ENCODE measurements around the gene TACC2.

Gene TACC2

GRCh38 chr10:122213766-122214165 lies 224.8 kb downstream of the TACC2 start:
- Histone ChIP-seq H3K36me3 (ENCODE audit: insufficient read depth, low read length) (no peaks in the 10 kb centered on the region), H3K27me3 (ENCODE audit: insufficient read depth, low read length) (peaks cover 1% of the 10 kb centered on the region; the same call in 1 of the 2 replicates), H3K9ac (ENCODE audit: low read length) (no peak overlapping the region), H3K4me3 (ENCODE audit: low read depth, low read length, poor library complexity, severe bottlenecking) (no peak overlapping the region), H2AFZ (ENCODE audit: low read length) (no peak overlapping the region), H3K9me3 (ENCODE audit: low read length) (no peaks in the 10 kb centered on the region), H3F3A (ENCODE audit: insufficient read depth, low read length) (no peaks in the 10 kb centered on the region), H3K4me2 (ENCODE audit: low read length) (no peak overlapping the region), H3K9me2 (ENCODE audit: low read depth, low read length) (no peaks in the 10 kb centered on the region), H3K4me1 (ENCODE audit: insufficient read depth, low read length, severe bottlenecking) (no peaks in the 10 kb centered on the region), H3K27ac (ENCODE audit: low read depth, low read length, poor library complexity, severe bottlenecking) (no peak overlapping the region), H3K79me2 (ENCODE audit: insufficient read depth, low read length) (no peaks in the 10 kb centered on the region), H4K20me1 (ENCODE audit: insufficient read depth, low read length) (no peaks in the 10 kb centered on the region)
- TF ChIP-seq CTCF (IDR thresholded peaks at IDR 0.05; ENCODE audit: low read length) = no peak
- TF ChIP-seq EZH2 (IDR thresholded peaks at IDR 0.05; ENCODE audit: borderline replicate concordance, low read length) = no peak

- Histone ChIP-seq H3K36me3 (ENCODE audit: insufficient read depth, low read length) (no peaks in the 10 kb centered on the region), H3K27me3 (ENCODE audit: insufficient read depth, low read length) (no peaks in the 10 kb centered on the region; the same call in 1 of the 2 replicates), H3K9me2 (ENCODE audit: low read depth, low read length) (no peaks in the 10 kb centered on the region), H3K9me3 (ENCODE audit: low read length) (no peaks in the 10 kb centered on the region), H3K4me2 (ENCODE audit: low read length) (no peak overlapping the region), H3K4me3 (ENCODE audit: low read depth, low read length, poor library complexity, severe bottlenecking) (no peak overlapping the region), H3K9ac (ENCODE audit: low read length) (no peak overlapping the region), H3K79me2 (ENCODE audit: insufficient read depth, low read length) (no peaks in the 10 kb centered on the region), H3K27ac (ENCODE audit: low read depth, low read length, poor library complexity, severe bottlenecking) (no peak overlapping the region), H4K20me1 (ENCODE audit: insufficient read depth, low read length) (no peaks in the 10 kb centered on the region), H3K4me1 (ENCODE audit: insufficient read depth, low read length, severe bottlenecking) (no peaks in the 10 kb centered on the region), H3F3A (ENCODE audit: insufficient read depth, low read length) (no peaks in the 10 kb centered on the region), H2AFZ (ENCODE audit: low read length) (no peak overlapping the region)
- TF ChIP-seq CTCF (IDR thresholded peaks at IDR 0.05; ENCODE audit: low read length) (no peak), EZH2 (IDR thresholded peaks at IDR 0.05; ENCODE audit: borderline replicate concordance, low read length) (no peak)
Observed at GRCh38 chr10:122216047-122216446, 227.1 kb downstream of the TACC2 start.

- H3K4me3 ChIP-seq (ENCODE audit: low read depth, low read length, poor library complexity, severe bottlenecking) = no peak overlapping the region
- H3K9ac ChIP-seq (ENCODE audit: low read length) = no peak overlapping the region
- H3K9me3 ChIP-seq (ENCODE audit: low read length) = no peaks in the 10 kb centered on the region
- H3K4me2 ChIP-seq (ENCODE audit: low read length) = no peak overlapping the region
- H4K20me1 ChIP-seq (ENCODE audit: insufficient read depth, low read length) = no peaks in the 10 kb centered on the region
- TF ChIP-seq EZH2 (IDR thresholded peaks at IDR 0.05; ENCODE audit: borderline replicate concordance, low read length) = no peak
- TF ChIP-seq CTCF (IDR thresholded peaks at IDR 0.05; ENCODE audit: low read length) = no peak
- H3F3A ChIP-seq (ENCODE audit: insufficient read depth, low read length) = no peaks in the 10 kb centered on the region
- no peaks in the 10 kb centered on the region for H3K36me3 ChIP-seq (ENCODE audit: insufficient read depth, low read length)
- no peaks in the 10 kb centered on the region for H3K4me1 ChIP-seq (ENCODE audit: insufficient read depth, low read length, severe bottlenecking)
- no peaks in the 10 kb centered on the region for H3K79me2 ChIP-seq (ENCODE audit: insufficient read depth, low read length)
- no peaks in the 10 kb centered on the region for H3K9me2 ChIP-seq (ENCODE audit: low read depth, low read length)
- H3K27me3 ChIP-seq (ENCODE audit: insufficient read depth, low read length) = no peaks in the 10 kb centered on the region
- no peak overlapping the region for H2AFZ ChIP-seq (ENCODE audit: low read length)
- H3K27ac ChIP-seq (ENCODE audit: low read depth, low read length, poor library complexity, severe bottlenecking) = no peak overlapping the region
Observed at GRCh38 chr10:122219340-122219739, 230.4 kb downstream of the TACC2 start.
